Activated T-cell treated with anti-CD3 and anti-CD28 coated beads, Interleukin-2, amount 50 U/mL, for 4 hours (primary cell): Measurements from ENCODE around the gene MAPKAPK2. TPM values are rescaled to one million over a fixed set of nuclear protein-coding genes. Genes with fewer than 3 reads are reported as not detected.
"Not testable (repeated sequence)": the region's sequence is repeated elsewhere in the genome, so short reads cannot be mapped to it uniquely, and the experiment has no call there.

Experiments
- ATAC-seq, 2 donors: fragments of 200-7000 bp; cut with Tn5 transposase; one replicate each; pipeline ENCODE4 v1.10.0; 2021
- DNase-seq: peaks from one replicate; pipeline ENCODE4 v3.0.0-alpha.2; 2020
- H3K27me3 Mint-ChIP-seq: one replicate; pipeline ENCODE4 v1.8.0; 2021; ENCODE audit warnings: low read depth, mixed read lengths
- H3K36me3 Mint-ChIP-seq: one replicate; pipeline ENCODE4 v1.8.0; 2022; ENCODE audit warnings: mixed read lengths; ENCODE audit not compliant: insufficient read depth
- H3K4me1 Mint-ChIP-seq: one replicate; pipeline ENCODE4 v1.8.0; 2021; ENCODE audit warnings: low read depth, mixed read lengths
- H3K4me3 Mint-ChIP-seq: one replicate; pipeline ENCODE4 v1.8.0; 2021; ENCODE audit warnings: mild to moderate bottlenecking, moderate library complexity, mixed read lengths
- H3K9me3 Mint-ChIP-seq: one replicate; pipeline ENCODE4 v1.8.0; 2021; ENCODE audit warnings: mixed read lengths
- total RNA-seq, 3 donors: library from RNA; stranded (reverse); gene quantifications; one replicate each; pipeline ENCODE4 v1.2.1, GENCODE V29; 2021

The MAPKAPK2 gene
- total RNA-seq, 3 donors from 2014 or later = 98.2 to 136 (median 135) TPM

DNA sequence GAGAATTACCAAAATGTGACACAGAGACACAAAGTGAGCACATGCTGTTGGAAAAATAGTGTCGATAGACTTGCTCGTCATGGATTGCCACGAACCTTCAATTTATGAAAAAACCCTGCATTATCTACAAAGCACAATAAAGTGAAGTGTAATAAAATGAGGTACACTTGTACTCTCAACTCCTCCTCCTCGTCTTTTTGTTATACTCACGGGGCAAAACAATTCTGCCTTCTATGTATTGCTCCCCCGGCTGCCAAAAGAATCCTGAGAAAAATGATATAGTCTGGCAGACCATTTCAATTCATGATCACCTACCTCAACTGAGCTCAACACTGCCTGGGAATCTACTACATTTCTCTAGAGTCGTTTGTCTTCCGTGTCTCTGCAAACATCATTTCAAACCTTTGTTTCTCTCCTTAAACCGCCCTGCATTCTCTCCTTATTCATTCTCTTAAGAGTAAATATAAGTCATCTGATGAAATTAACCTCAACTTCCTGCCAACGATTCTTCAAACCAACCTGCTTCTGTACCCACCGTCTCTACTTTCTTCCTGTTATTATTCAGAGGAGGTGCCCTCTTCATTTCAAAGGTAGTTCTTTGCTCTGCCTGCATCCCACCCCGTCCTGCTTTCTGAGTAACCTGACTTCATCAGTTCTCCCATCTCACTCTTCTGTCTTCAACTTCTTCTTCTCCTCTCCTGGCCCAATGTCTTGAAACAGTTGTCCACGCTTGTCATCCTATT lies 73.0 kb downstream of the MAPKAPK2 start:
- Mint-ChIP-seq H3K4me1 (peaks cover 37% of the 10 kb centered on the region), H3K9me3 (no peaks in the 10 kb centered on the region), H3K4me3 (no peak overlapping the region), H3K27me3 (no peaks in the 10 kb centered on the region), H3K36me3 (no peaks in the 10 kb centered on the region)
- DNase-seq (peak; percentile 36), ATAC-seq (peak; percentile 89 to 95)

DNA sequence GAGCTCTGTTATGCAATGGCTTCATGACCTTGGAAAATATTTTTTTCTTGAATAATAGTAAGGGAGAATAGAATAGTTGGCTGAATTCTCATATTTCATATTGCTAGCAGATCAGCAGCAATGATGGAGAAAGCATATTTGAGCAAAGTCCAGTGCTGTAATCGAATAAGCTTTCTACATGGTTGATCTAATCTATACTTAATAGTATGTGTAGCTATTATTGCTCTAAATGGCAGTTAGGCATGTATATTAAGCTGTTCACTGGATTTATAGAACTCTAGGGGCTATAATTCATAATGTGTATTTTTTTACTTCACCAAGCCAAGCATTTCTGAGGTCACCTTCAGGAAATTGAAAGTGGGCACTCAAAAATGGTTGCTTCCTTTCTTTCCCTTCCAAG lies 75.9 kb downstream of the MAPKAPK2 start:
- ATAC-seq (no peak), DNase-seq (no peak)
- peaks cover 36% of the 10 kb centered on the region for H3K4me1 Mint-ChIP-seq
- no peaks in the 10 kb centered on the region for H3K27me3 Mint-ChIP-seq
- no peak overlapping the region for H3K4me3 Mint-ChIP-seq
- H3K36me3 Mint-ChIP-seq = no peaks in the 10 kb centered on the region
- H3K9me3 Mint-ChIP-seq = no peaks in the 10 kb centered on the region

DNA sequence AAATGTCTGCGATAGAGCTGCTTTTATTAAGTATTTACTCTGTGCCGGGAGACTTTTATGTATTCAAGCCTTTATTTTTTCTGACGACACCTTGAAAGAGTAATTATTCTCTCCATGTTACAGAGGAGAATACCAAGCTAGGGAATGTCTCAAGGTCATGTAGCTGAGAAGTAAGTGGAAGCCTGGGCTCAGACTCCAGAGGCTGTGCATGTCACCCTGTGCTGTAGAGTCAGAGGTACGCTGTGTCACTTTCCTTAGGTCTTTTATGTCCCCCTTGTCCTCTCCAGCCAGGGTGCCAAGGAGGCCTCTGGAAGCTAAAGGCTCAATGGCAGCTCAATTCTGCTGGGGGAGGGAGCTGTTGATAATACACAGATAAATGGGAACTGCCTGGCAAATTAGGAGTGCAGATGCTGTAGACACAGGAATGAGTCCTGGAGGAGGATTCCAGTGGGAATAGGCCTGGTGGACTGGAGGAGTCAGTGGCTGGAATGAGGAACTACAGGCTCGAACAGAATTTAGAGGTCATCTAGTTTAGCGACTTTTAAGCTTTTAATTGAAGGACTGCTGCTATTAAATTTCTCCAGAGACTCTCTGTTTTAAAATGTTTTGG lies 76.6 kb downstream of the MAPKAPK2 start:
- no peak overlapping the region for H3K4me3 Mint-ChIP-seq
- DNase-seq = no peak
- no peaks in the 10 kb centered on the region for H3K9me3 Mint-ChIP-seq
- H3K4me1 Mint-ChIP-seq = peaks cover 38% of the 10 kb centered on the region
- ATAC-seq = no peak
- no peaks in the 10 kb centered on the region for H3K27me3 Mint-ChIP-seq
- no peaks in the 10 kb centered on the region for H3K36me3 Mint-ChIP-seq

DNA sequence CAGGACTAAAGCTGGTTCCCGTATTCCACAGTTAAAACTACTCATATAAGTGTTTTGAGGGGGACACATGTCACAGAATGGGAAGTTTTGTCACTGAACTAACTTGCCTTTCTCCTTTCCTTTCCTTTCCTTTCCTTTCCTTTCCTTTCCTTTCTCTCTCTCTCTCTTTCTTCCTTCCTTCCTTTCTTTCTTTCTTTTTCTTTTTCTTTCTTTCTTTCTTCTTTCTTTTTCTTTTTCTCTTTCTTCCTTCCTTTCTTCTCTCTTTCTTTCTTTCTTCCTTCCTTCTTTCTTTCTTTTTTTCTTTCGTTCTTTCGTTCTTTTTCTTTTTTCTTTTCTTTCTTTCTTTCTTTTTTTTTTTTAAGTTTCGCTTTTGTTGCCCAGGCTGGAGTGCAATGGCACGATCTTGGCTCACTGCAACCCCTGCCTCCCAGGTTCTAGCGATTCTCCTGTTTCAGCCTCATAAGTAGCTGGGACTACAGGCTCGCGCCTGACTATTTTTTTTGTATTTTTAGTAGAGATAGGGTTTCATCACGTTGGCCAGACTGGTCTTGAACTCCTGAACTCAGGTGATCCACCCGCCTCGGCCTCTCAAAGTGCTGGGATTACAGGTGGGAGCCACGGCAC lies 78.1 kb downstream of the MAPKAPK2 start:
- H3K27me3 Mint-ChIP-seq, DNase-seq, ATAC-seq, H3K4me3 Mint-ChIP-seq, H3K36me3 Mint-ChIP-seq, H3K9me3 Mint-ChIP-seq: not testable (repeated sequence)
- peaks cover 46% of the 10 kb centered on the region for H3K4me1 Mint-ChIP-seq

DNA sequence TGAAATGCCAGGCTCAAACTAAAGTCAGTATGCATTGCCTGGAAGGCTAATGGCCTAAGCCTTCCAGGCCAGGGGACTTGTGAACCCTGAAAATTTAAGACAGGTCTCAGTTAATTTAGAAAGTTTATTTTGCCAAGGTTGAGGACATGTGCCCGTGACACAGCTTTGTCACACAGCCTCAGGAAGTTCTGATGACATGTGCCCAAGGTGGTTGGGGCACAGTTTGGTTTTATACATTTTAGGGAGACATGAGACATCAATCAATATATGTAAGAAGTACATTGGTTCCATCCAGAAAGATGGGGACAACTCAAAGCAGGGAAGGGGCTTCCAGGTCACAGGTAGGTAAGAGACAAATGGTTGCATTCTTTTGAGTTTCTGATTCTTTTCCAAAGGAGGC lies 81.1 kb downstream of the MAPKAPK2 start:
- H3K9me3 Mint-ChIP-seq, H3K36me3 Mint-ChIP-seq, H3K27me3 Mint-ChIP-seq, ATAC-seq, DNase-seq: not testable (repeated sequence)
- Mint-ChIP-seq H3K4me3 (peak overlapping the region; percentile 21), H3K4me1 (peaks cover 72% of the 10 kb centered on the region)

DNA sequence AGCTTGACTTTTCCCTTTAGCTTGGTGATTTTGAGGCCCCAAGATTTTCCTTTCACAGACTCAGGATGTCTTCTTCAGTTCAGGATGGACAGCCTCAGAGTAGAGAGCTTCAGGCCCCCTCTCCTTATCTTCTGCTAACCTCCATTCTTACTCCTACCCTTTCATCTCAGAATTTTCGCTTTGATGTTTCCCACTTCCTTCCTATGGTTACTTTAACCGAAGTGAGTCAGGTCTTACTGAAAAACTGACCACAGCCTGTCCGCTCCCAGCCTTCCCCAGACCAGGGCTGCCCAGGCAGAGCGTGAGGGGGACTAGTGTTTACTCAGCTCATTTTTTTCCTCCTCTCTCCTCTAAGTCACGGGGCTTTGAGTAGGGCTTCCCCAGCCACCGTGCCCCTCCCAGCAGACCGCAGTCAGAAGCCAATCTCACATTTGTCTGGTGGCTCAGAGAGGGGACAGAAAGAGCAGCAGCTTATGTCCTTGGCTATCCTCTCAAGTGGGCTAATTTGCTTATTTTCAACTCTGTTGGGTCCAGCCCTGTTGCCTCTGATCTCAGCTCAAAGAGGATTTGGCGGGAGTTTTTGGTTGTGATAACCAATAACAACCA lies 81.6 kb downstream of the MAPKAPK2 start:
- H3K4me3 Mint-ChIP-seq = peak overlapping the region; percentile 59
- H3K9me3 Mint-ChIP-seq = no peaks in the 10 kb centered on the region
- no peaks in the 10 kb centered on the region for H3K27me3 Mint-ChIP-seq
- no peaks in the 10 kb centered on the region for H3K36me3 Mint-ChIP-seq
- peak; percentile 71 for ATAC-seq
- peak; percentile 64 for DNase-seq
- peaks cover 74% of the 10 kb centered on the region for H3K4me1 Mint-ChIP-seq

DNA sequence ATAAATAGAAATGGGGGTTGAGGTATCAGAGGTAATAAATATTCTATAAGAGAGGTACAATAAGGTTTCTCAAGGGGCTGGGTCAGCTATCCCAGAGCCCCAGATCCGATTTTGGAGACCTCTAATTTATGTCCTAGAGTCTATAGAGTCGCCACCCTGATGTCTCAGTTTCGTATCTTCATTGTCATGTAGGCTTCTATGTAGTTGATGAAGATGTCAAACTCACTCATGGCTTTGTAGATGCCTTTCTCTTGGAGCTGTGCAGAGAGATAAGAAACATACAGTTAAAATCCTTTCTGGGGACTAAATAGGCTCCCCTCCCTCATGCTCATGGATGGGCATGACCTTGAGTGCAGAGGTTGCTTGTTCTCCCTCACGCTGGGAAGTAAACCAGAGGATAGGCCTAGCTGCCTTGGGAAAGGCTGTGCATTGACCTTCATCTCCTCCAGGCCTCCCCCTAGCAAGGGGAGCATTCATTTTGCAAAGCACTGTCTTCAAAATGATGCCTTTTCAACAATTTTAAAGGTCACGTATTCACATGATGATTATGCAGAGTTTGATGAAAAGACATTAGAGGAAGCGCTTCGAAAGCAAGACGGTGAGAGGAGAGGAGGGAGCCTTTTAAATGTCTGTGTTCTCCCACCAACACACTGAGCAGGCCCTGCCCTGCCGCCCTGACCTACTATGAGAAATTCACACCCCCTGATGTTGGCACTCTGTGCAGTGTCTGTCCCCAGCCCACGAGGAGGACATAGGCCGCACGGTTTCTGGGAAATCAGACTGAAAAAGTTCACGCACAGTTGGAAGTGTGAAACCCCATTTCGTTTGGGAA lies 84.0 kb downstream of the MAPKAPK2 start:
- no peaks in the 10 kb centered on the region for H3K36me3 Mint-ChIP-seq
- H3K27me3 Mint-ChIP-seq = no peaks in the 10 kb centered on the region
- DNase-seq (no peak), ATAC-seq (peak in 1 of 2 donors; percentile 8)
- H3K4me1 Mint-ChIP-seq = peaks cover 90% of the 10 kb centered on the region
- no peaks in the 10 kb centered on the region for H3K9me3 Mint-ChIP-seq
- no peak overlapping the region for H3K4me3 Mint-ChIP-seq

- H3K27me3 Mint-ChIP-seq = no peaks in the 10 kb centered on the region
- DNase-seq (peak; percentile 28), ATAC-seq (peak; percentile 81)
- H3K36me3 Mint-ChIP-seq = no peaks in the 10 kb centered on the region
- H3K9me3 Mint-ChIP-seq = no peaks in the 10 kb centered on the region
- H3K4me3 Mint-ChIP-seq = peak overlapping the region; percentile 55
- H3K4me1 Mint-ChIP-seq = peaks cover 88% of the 10 kb centered on the region
Measured at GRCh38 chr1:206769304-206769731, 84.6 kb downstream of the MAPKAPK2 start.

GRCh38 chr1:206770531-206771337 lies 86.0 kb downstream of the MAPKAPK2 start, which contains the start of gene IL19:
Gene IL19 (plus strand): TSS chr1:206770773. CDS start chr1:206836663, 65,890 bp downstream.
- Mint-ChIP-seq H3K36me3 (no peaks in the 10 kb centered on the region), H3K27me3 (no peaks in the 10 kb centered on the region), H3K9me3 (no peaks in the 10 kb centered on the region), H3K4me1 (peaks cover 83% of the 10 kb centered on the region), H3K4me3 (peak within 1 kb of the TSS; percentile 75)
- ATAC-seq (no peak), DNase-seq (peak; percentile 48)

DNA sequence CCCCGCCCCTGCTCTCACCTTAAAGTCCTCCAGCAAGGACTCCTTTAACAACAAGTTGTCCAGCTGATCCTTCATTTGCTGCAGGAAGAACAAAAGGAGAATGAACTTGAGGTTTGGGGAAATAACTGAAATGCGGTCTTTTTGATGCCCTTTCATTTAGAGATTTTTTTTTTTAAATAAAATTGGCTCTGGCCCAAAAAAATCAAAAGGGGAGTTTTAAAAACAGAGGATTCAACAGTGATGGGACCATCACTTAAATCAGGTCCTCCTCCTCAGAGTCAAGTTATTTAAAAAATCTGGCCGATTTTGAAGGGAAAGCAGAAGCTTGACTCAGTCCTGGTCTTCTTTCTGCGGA lies 86.6 kb downstream of the MAPKAPK2 start:
- Mint-ChIP-seq H3K36me3 (no peaks in the 10 kb centered on the region), H3K4me1 (peaks cover 77% of the 10 kb centered on the region), H3K9me3 (no peaks in the 10 kb centered on the region), H3K4me3 (peak overlapping the region; percentile 75), H3K27me3 (no peaks in the 10 kb centered on the region)
- DNase-seq (no peak), ATAC-seq (no peak)

GRCh38 chr1:206772243-206772937 lies 87.7 kb downstream of the MAPKAPK2 start, which contains the start of gene IL10:
Gene IL10 (minus strand): TSS chr1:206772494. CDS start chr1:206772435, 59 bp downstream.
- no peaks in the 10 kb centered on the region for H3K9me3 Mint-ChIP-seq
- DNase-seq (no peak), ATAC-seq (no peak)
- peak within 1 kb of the TSS; percentile 75 for H3K4me3 Mint-ChIP-seq
- H3K27me3 Mint-ChIP-seq = no peaks in the 10 kb centered on the region
- no peaks in the 10 kb centered on the region for H3K36me3 Mint-ChIP-seq
- peaks cover 66% of the 10 kb centered on the region for H3K4me1 Mint-ChIP-seq

DNA sequence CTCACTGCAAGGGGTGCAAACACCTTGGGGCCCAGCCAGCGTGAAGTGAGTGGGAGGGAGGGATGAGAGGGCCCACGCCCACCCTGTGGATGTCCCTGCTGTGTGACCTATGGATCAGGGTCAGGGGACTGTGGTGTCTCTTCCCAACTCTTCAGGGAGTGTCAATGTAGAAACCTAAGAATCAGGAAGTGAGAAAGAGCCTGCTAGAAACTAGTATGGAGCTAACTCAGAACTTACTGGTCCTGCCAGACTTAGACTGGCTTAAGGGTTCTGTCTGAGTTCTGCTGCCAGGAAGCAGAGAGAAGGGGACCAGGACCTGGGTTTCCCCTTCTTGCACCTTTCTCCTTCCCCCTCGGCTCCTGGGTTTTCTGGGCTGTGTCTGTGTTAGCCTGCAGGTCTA lies 89.4 kb downstream of the MAPKAPK2 start:
- H3K36me3 Mint-ChIP-seq = no peaks in the 10 kb centered on the region
- no peak for DNase-seq
- peaks cover 53% of the 10 kb centered on the region for H3K4me1 Mint-ChIP-seq
- H3K9me3 Mint-ChIP-seq = no peaks in the 10 kb centered on the region
- peak overlapping the region; percentile 35 for H3K4me3 Mint-ChIP-seq
- no peak for ATAC-seq
- H3K27me3 Mint-ChIP-seq = no peaks in the 10 kb centered on the region

GRCh38 chr1:206776229-206776628 lies 91.5 kb downstream of the MAPKAPK2 start:
- no peak for ATAC-seq
- DNase-seq = no peak
- Mint-ChIP-seq H3K36me3 (no peaks in the 10 kb centered on the region), H3K4me3 (no peak overlapping the region), H3K9me3 (no peaks in the 10 kb centered on the region), H3K4me1 (peaks cover 32% of the 10 kb centered on the region), H3K27me3 (no peaks in the 10 kb centered on the region)
